ENCODE data around the gene PEAK1.

The PEAK1 gene

GRCh38 chr15:77461486-77461885 is 41.6 kb upstream of the PEAK1 start:
- ATAC-seq: no peak
- no peak for TF ChIP-seq ESRRG (CRISPR knock-in tag; IDR thresholded peaks at IDR 0.05)
- TF ChIP-seq ZNF70 (CRISPR knock-in tag; IDR thresholded peaks at IDR 0.05): no peak
- TF ChIP-seq BACH2 (CRISPR knock-in tag; IDR thresholded peaks at IDR 0.05; ENCODE audit: borderline replicate concordance): no peak
- TF ChIP-seq OSR1 (CRISPR knock-in tag; IDR thresholded peaks at IDR 0.05): no peak
- no peak for TF ChIP-seq ARNTL (CRISPR knock-in tag; IDR thresholded peaks at IDR 0.05; ENCODE audit: borderline replicate concordance, low read depth)
- no peak for TF ChIP-seq RARB (CRISPR knock-in tag; IDR thresholded peaks at IDR 0.05)
- TF ChIP-seq ISL1 (CRISPR knock-in tag; IDR thresholded peaks at IDR 0.05): no peak
- no peak for TF ChIP-seq ZC3H10 (CRISPR knock-in tag; IDR thresholded peaks at IDR 0.05)

GRCh38 chr15:77459031-77459430 is 39.1 kb upstream of the PEAK1 start:
- TF ChIP-seq TSHZ2 (CRISPR knock-in tag; IDR thresholded peaks at IDR 0.05) (no peak), BACH2 (CRISPR knock-in tag; IDR thresholded peaks at IDR 0.05; ENCODE audit: borderline replicate concordance) (no peak)
- ATAC-seq: no peak

- no peak for TF ChIP-seq RARB (CRISPR knock-in tag; IDR thresholded peaks at IDR 0.05)
- TF ChIP-seq POU6F1 (CRISPR knock-in tag; IDR thresholded peaks at IDR 0.05; ENCODE audit: borderline replicate concordance, low read depth): no peak
- TF ChIP-seq TCF4 (CRISPR knock-in tag; IDR thresholded peaks at IDR 0.05; ENCODE audit: borderline replicate concordance): no peak
- TF ChIP-seq TSHZ2 (CRISPR knock-in tag; IDR thresholded peaks at IDR 0.05): no peak
- TF ChIP-seq ZFP3 (CRISPR knock-in tag; IDR thresholded peaks at IDR 0.05): no peak
- no peak for TF ChIP-seq BACH2 (CRISPR knock-in tag; IDR thresholded peaks at IDR 0.05; ENCODE audit: borderline replicate concordance)
- TF ChIP-seq OSR1 (CRISPR knock-in tag; IDR thresholded peaks at IDR 0.05): no peak
- no peak for TF ChIP-seq PATZ1 (CRISPR knock-in tag; IDR thresholded peaks at IDR 0.05; ENCODE audit: borderline replicate concordance)
- no peak for TF ChIP-seq ZNF70 (CRISPR knock-in tag; IDR thresholded peaks at IDR 0.05)
- no peak for TF ChIP-seq ZC3H10 (CRISPR knock-in tag; IDR thresholded peaks at IDR 0.05)
- ATAC-seq: peak; percentile 59
These were observed 38.0 kb upstream of the PEAK1 start for GRCh38 chr15:77457905-77458265.

- TF ChIP-seq CSRNP3 (CRISPR knock-in tag; IDR thresholded peaks at IDR 0.05): no peak
- peak; percentile 34; the same call in 1 of the 2 replicates for TF ChIP-seq TOX (CRISPR knock-in tag; IDR thresholded peaks at IDR 0.05; ENCODE audit: borderline replicate concordance)
- peak; percentile 17 for ATAC-seq
These were observed 37.4 kb upstream of the PEAK1 start for GRCh38 chr15:77457191-77457904.

All from SK-N-SH treated with all-trans-retinoic acid at 6 μM for 48 hours (cell line).